ENCODE data around the gene PPCDC. TPM values are rescaled to one million over a fixed set of nuclear protein-coding genes. Genes with fewer than 3 reads are reported as not detected.

PPCDC gene
- total RNA-seq, 4 donors from 2014 or later = 11.6 to 14.7 (median 12.4) TPM

- DNase-seq = no peak
These were observed 5.6 kb downstream of the PPCDC start for GRCh38 chr15:75028991-75029377.

GRCh38 chr15:75029378-75030022 lies 6.1 kb downstream of the PPCDC start:
- H3K4me3 ChIP-seq = peak overlapping the region in 3 of 4 donors; percentile 18 to 57 (median 32)
- no peaks in the 10 kb centered on the region for H3K9me3 ChIP-seq
- peaks cover 31 to 69% (median 42%) of the 10 kb centered on the region in 3 donors for H3K4me1 ChIP-seq
- H3K27ac ChIP-seq = peak overlapping the region; percentile 77 to 93 (median 84)
- DNase-seq = peak; percentile 79
- H3K27me3 ChIP-seq = no peaks in the 10 kb centered on the region
- H3K36me3 ChIP-seq = peaks cover 0 to 9% (median 0%) of the 10 kb centered on the region in 3 donors
- peak; percentile 92 to 99 (median 96) for TF ChIP-seq CTCF (IDR thresholded peaks at IDR 0.05)
- TF ChIP-seq POLR2A (IDR thresholded peaks at IDR 0.05) = no peak
- intact Hi-C loops (cut with DNase I) = loop anchor here (5.0 kb wide), 1 partner anchor 178 kb away; no protein-coding TSS in a partner anchor
- WGBS, 2 donors = 10% methylated on average over 4 of the region's 12 CpGs; no CpG with 5 or more reads in 1 of the 2 donors

More at GRCh38 chr15:75028991-75029377, 5.6 kb downstream of the PPCDC start:
- Histone ChIP-seq H3K9me3 (no peaks in the 10 kb centered on the region), H3K27me3 (no peaks in the 10 kb centered on the region), H3K27ac (peak overlapping the region in 3 of 4 donors; percentile 82 to 93 (median 85)), H3K36me3 (peaks cover 0 to 9% (median 0%) of the 10 kb centered on the region in 3 donors), H3K4me1 (peaks cover 36 to 70% (median 48%) of the 10 kb centered on the region in 3 donors), H3K4me3 (no peak overlapping the region)
- 66 to 70% methylated on average over 3 to 4 of the region's 4 CpGs for WGBS, 2 donors
- no peak for TF ChIP-seq CTCF (IDR thresholded peaks at IDR 0.05)
- TF ChIP-seq POLR2A (IDR thresholded peaks at IDR 0.05) = no peak
- intact Hi-C loops (cut with DNase I) = loop anchor here (5.0 kb wide), 1 partner anchor 178 kb away; no protein-coding TSS in a partner anchor

GRCh38 chr15:75030023-75030413 lies 6.6 kb downstream of the PPCDC start:
- intact Hi-C loops (cut with DNase I) = no loop called here
- H3K4me3 ChIP-seq = peak overlapping the region in 3 of 4 donors; percentile 18 to 57 (median 32)
- DNase-seq = no peak

GRCh38 chr15:75030424-75030823 lies 7.0 kb downstream of the PPCDC start:
- TF ChIP-seq CTCF (IDR thresholded peaks at IDR 0.05) (no peak), POLR2A (IDR thresholded peaks at IDR 0.05) (no peak)
- H3K27ac ChIP-seq = peak overlapping the region; percentile 77 to 93 (median 84)
- H3K27me3 ChIP-seq = no peaks in the 10 kb centered on the region
- 85 to 100% methylated on average over 1 to 3 of the region's 4 CpGs for WGBS, 2 donors
- no peaks in the 10 kb centered on the region for H3K9me3 ChIP-seq
- peaks cover 0 to 9% (median 0%) of the 10 kb centered on the region in 3 donors for H3K36me3 ChIP-seq
- no peak for DNase-seq
- H3K4me3 ChIP-seq = no peak overlapping the region
- intact Hi-C loops (cut with DNase I) = no loop called here
- peaks cover 30 to 67% (median 34%) of the 10 kb centered on the region in 3 donors for H3K4me1 ChIP-seq

More at GRCh38 chr15:75030023-75030413, 6.6 kb downstream of the PPCDC start:
- Histone ChIP-seq H3K4me1 (peaks cover 30 to 67% (median 37%) of the 10 kb centered on the region in 3 donors), H3K27me3 (no peaks in the 10 kb centered on the region), H3K27ac (peak overlapping the region; percentile 77 to 93 (median 84)), H3K9me3 (no peaks in the 10 kb centered on the region), H3K36me3 (peaks cover 0 to 9% (median 0%) of the 10 kb centered on the region in 3 donors)
- TF ChIP-seq CTCF (IDR thresholded peaks at IDR 0.05) (no peak), POLR2A (IDR thresholded peaks at IDR 0.05) (no peak)
- 33% methylated on average over 1 of the region's 2 CpGs; no CpG with 5 or more reads in 1 of the 2 donors for WGBS, 2 donors

GRCh38 chr15:75031848-75032247 lies 8.5 kb downstream of the PPCDC start:
- WGBS, 2 donors = 53 to 59% methylated on average over 4 of the region's 4 CpGs
- DNase-seq = no peak
- Histone ChIP-seq H3K9me3 (no peaks in the 10 kb centered on the region), H3K4me3 (no peak overlapping the region), H3K4me1 (peaks cover 30 to 80% (median 37%) of the 10 kb centered on the region in 3 donors), H3K27me3 (no peaks in the 10 kb centered on the region), H3K27ac (peak overlapping the region; percentile 3 to 85 (median 68)), H3K36me3 (peaks cover 0 to 9% (median 0%) of the 10 kb centered on the region in 3 donors)
- intact Hi-C loops (cut with DNase I) = no loop called here
- TF ChIP-seq POLR2A (IDR thresholded peaks at IDR 0.05) (no peak), CTCF (IDR thresholded peaks at IDR 0.05) (no peak)

Data from esophagus squamous epithelium (tissue), 5 donors.